Upper lobe of right lung (tissue), 1 donor: ENCODE measurements around the gene PTPRN2. TPM values are rescaled to one million over a fixed set of nuclear protein-coding genes. Genes with fewer than 3 reads are reported as not detected.
"Not testable (repeated sequence)": the region's sequence is repeated elsewhere in the genome, so short reads cannot be mapped to it uniquely, and the experiment has no call there.

Experiments
- ATAC-seq: fragments of 200-7000 bp; cut with Tn5 transposase; one replicate; pipeline ENCODE4 v1.9.1; 2020; ENCODE audit warnings: mild to moderate bottlenecking, moderate library complexity
- DNase-seq: peaks from one replicate; pipeline ENCODE4 v3.0.0-alpha.2; 2020
- H3K27ac ChIP-seq: fragments of 200-600 bp; one replicate; pipeline ENCODE4 v1.8.0; 2022
- H3K27me3 ChIP-seq: fragments of 200-600 bp; one replicate; pipeline ENCODE4 v1.8.0; 2022; ENCODE audit warnings: mild to moderate bottlenecking
- H3K36me3 ChIP-seq: fragments of 200-600 bp; one replicate; pipeline ENCODE4 v1.8.0; 2022
- H3K4me1 ChIP-seq: fragments of 200-600 bp; one replicate; pipeline ENCODE4 v1.8.0; 2022
- H3K4me3 ChIP-seq: fragments of 200-600 bp; one replicate; pipeline ENCODE4 v1.8.0; 2022; ENCODE audit warnings: mild to moderate bottlenecking
- H3K9me3 ChIP-seq: fragments of 200-600 bp; one replicate; pipeline ENCODE4 v1.8.0; 2022
- intact Hi-C: fragments of 100-400 bp; cut with DNase I; formaldehyde crosslinking; loops from one replicate; pipeline ENCODE4 v1.11.0; 2022
- total RNA-seq: library from RNA; stranded (reverse); fragmentation: NEBNext Ultra II Directional; extraction: Animal tissue kit (Norgen Biotek cat#: 25700); gene quantifications from one replicate; pipeline ENCODE4 v1.2.1, GENCODE V29; 2021
- TF ChIP-seq, protein P1 (sequence below): fragments of 200-600 bp; IDR thresholded peaks from one replicate; pipeline ENCODE4 v1.8.0; 2022; ENCODE audit warnings: antibody characterized with exemption
- donor health status: DM: no; HTN: yes; CAD: no; lungs with severe emphysema.

PTPRN2 gene
- total RNA-seq, 1 donor from 2014 or later = 4.9 TPM

DNA sequence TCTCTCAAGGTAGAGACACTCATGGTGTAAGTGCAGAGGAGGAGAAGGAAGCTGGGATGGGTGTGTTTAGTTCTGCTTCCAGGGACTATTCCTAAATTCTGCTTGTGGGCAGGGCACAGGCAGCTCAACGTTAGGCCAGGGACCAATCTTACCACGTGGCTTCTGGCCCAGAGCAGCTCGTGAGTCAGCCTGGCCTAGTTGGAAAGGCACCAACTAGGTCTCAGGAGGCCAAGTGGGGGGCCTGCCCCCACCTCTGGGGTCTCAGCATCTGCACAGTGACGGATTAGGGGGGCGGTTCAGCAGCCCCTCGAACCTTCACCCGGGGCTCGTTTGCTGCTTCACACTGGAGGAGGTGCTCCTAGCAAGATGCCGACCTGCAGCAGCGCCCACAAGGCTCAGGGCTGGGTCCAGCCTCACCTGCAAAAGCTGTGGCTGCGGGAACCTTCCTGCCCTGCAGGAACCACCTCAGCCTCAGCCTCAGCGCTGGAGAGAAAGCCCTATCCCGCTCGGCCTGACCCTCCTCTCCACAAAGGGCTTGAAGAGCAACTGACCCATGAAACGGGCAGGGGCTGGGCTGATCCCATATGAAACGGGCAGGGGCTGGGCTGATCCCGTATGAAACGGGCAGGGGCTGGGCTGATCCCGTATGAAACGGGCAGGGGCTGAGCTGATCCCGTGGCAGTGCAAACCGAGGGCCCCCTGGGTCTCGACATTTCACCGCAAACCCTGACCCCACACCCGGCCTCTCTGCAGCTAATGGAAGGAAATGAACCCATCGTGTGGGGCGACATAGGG is 803.4 kb downstream of the PTPRN2 start:
- Histone ChIP-seq H3K4me3 (no peak overlapping the region), H3K27ac (no peak overlapping the region), H3K4me1 (no peaks in the 10 kb centered on the region), H3K36me3 (no peaks in the 10 kb centered on the region), H3K9me3 (no peaks in the 10 kb centered on the region), H3K27me3 (no peaks in the 10 kb centered on the region)
- intact Hi-C loops = no loop called here
- TF ChIP-seq, protein P1, sequence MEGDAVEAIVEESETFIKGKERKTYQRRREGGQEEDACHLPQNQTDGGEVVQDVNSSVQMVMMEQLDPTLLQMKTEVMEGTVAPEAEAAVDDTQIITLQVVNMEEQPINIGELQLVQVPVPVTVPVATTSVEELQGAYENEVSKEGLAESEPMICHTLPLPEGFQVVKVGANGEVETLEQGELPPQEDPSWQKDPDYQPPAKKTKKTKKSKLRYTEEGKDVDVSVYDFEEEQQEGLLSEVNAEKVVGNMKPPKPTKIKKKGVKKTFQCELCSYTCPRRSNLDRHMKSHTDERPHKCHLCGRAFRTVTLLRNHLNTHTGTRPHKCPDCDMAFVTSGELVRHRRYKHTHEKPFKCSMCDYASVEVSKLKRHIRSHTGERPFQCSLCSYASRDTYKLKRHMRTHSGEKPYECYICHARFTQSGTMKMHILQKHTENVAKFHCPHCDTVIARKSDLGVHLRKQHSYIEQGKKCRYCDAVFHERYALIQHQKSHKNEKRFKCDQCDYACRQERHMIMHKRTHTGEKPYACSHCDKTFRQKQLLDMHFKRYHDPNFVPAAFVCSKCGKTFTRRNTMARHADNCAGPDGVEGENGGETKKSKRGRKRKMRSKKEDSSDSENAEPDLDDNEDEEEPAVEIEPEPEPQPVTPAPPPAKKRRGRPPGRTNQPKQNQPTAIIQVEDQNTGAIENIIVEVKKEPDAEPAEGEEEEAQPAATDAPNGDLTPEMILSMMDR = no peak
- DNase-seq (no peak), ATAC-seq (peak; percentile 8)

DNA sequence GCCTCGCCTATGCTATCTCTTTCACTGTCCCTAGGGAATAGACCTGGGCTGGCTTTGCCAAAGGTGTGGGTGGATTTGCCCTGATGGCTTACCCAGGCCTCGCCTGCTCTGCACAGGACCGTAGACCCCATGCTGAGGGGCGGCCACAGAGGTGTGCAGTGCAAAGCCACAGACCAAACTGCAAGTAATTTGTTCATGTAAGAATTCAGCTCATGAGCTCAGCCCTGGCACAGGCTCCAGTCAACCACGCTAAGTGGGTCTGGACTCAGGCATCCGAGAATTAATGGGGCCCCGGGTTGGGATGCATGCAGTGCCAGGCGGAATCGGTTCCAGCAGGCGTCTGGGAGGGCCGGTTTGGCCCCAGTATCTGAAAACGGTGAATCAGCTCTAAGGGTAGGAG is 805.6 kb downstream of the PTPRN2 start:
- Histone ChIP-seq H3K4me3 (no peak overlapping the region), H3K9me3 (no peaks in the 10 kb centered on the region), H3K4me1 (no peaks in the 10 kb centered on the region), H3K36me3 (no peaks in the 10 kb centered on the region), H3K27ac (no peak overlapping the region), H3K27me3 (peaks cover 6% of the 10 kb centered on the region)
- ATAC-seq (no peak), DNase-seq (peak; percentile 48)
- TF ChIP-seq, protein P1 = no peak
- intact Hi-C loops = no loop called here

DNA sequence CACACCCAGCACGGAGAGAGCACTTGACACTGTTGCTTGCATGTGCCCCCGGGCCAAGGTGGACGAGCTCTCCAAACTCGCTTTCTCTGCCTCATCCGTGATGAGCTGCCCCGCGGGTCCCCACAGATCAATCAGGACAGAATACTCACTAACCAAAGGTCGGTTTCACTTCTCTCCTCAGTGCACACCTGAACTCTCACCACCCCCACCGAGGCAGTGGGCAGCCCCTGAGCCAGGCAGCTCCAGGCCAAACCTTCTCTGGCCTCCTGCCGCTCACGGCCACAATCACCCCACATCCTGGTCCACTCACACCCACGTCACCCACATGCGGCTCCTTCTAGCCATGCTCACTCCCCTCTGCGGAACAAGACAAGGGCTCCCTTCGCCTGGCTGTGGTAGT is 806.9 kb downstream of the PTPRN2 start:
- Histone ChIP-seq H3K27ac (no peak overlapping the region), H3K4me1 (no peaks in the 10 kb centered on the region), H3K36me3 (no peaks in the 10 kb centered on the region), H3K9me3 (no peaks in the 10 kb centered on the region), H3K4me3 (no peak overlapping the region), H3K27me3 (peaks cover 7% of the 10 kb centered on the region)
- ATAC-seq (no peak), DNase-seq (peak; percentile 39)
- TF ChIP-seq, protein P1 = no peak
- intact Hi-C loops = no loop called here

DNA sequence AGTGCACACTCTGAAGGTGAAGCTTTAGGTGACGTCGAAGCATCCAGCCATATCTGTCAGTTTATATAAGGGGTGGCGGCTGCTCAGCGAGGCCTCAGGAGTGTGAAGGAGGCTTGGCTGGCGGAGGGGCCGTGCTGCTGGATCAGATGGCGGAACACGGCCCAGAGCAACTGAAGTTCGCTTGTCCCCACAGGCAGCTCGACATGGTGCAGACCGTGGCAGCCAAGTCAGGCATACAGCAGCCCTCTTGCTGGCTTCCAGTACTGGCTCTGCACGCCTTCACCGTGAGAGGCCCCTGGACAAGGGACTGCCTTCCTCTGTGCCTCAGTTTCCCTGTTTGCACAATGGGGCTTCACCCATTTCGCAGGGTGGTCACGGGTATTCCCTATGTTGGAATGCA is 807.3 kb downstream of the PTPRN2 start:
- no peak overlapping the region for H3K4me3 ChIP-seq

DNA sequence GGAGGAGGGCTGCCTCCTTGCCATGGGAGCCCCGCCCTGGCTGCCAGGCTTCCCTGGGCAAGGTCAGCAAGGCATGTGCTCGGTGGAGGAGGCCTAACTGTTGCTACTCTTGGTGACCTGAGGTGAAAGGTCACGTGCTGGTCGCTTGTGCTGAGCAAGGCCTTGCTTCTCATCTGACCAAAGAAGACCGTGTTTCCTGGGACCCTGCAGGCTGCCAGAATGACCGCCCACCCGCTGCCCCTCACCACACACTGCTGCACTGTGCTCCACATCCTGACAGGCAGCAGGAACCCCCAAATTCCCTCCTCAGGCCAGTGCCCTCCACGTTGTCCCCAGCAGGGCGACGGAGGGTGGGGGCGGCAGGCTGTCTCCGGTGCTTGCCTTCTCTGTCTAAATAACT is 808.4 kb downstream of the PTPRN2 start:
- no peaks in the 10 kb centered on the region for H3K36me3 ChIP-seq
- H3K4me3 ChIP-seq = no peak overlapping the region
- intact Hi-C loops = no loop called here
- H3K9me3 ChIP-seq = no peaks in the 10 kb centered on the region
- ATAC-seq (no peak), DNase-seq (peak; percentile 35)
- peaks cover 7% of the 10 kb centered on the region for H3K27me3 ChIP-seq
- no peaks in the 10 kb centered on the region for H3K4me1 ChIP-seq
- TF ChIP-seq, protein P1 = no peak
- H3K27ac ChIP-seq = no peak overlapping the region

More for the DNA sequence above, 807.3 kb downstream of the PTPRN2 start:
- no peaks in the 10 kb centered on the region for H3K36me3 ChIP-seq
- no peak overlapping the region for H3K27ac ChIP-seq
- H3K4me1 ChIP-seq = no peaks in the 10 kb centered on the region
- TF ChIP-seq, protein P1 = no peak
- ATAC-seq (no peak), DNase-seq (peak; percentile 46)
- intact Hi-C loops = no loop called here
- H3K27me3 ChIP-seq = peaks cover 7% of the 10 kb centered on the region
- no peaks in the 10 kb centered on the region for H3K9me3 ChIP-seq

DNA sequence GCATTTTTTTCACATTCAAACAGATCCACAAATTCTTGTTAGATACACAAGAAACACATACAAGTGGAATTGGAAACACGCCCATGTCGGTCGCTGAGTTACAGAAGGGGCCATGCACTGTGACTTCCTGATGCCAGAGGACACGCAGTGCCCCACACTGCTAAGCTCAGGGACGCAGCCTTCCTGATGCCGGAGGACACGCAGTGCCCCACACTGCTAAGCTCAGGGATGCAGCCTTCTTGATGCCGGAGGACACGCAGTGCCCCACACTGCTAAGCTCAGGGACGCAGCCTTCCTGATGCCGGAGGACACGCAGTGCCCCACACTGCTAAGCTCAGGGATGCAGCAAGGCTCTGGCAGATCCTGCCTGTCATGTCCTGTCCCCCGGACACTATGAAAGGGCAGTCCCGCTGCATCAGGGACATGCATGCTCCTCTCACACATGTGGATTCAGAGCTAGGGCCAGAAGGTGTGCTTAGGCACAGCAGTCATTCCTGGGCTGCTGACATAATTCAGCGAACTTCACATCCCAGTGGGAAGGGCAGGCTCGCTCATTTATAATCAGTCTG is 810.3 kb downstream of the PTPRN2 start:
- DNase-seq, H3K9me3 ChIP-seq, H3K4me1 ChIP-seq, intact Hi-C loops, H3K4me3 ChIP-seq, H3K27ac ChIP-seq, H3K36me3 ChIP-seq, ATAC-seq, H3K27me3 ChIP-seq: not testable (repeated sequence)
